HG02571 (cell line): Measurements from ENCODE around the gene NXNL1.
"Not testable (repeated sequence)": the region's sequence is repeated elsewhere in the genome, so short reads cannot be mapped to it uniquely, and the experiment has no call there.

Source experiments
- ATAC-seq: cut with Tn5 transposase; IDR thresholded peaks from one replicate; pipeline ENCODE4 v1.9.1; 2021; ENCODE audit warnings: mild to moderate bottlenecking, moderate library complexity; ENCODE audit not compliant: unreplicated experiment

The NXNL1 gene

DNA sequence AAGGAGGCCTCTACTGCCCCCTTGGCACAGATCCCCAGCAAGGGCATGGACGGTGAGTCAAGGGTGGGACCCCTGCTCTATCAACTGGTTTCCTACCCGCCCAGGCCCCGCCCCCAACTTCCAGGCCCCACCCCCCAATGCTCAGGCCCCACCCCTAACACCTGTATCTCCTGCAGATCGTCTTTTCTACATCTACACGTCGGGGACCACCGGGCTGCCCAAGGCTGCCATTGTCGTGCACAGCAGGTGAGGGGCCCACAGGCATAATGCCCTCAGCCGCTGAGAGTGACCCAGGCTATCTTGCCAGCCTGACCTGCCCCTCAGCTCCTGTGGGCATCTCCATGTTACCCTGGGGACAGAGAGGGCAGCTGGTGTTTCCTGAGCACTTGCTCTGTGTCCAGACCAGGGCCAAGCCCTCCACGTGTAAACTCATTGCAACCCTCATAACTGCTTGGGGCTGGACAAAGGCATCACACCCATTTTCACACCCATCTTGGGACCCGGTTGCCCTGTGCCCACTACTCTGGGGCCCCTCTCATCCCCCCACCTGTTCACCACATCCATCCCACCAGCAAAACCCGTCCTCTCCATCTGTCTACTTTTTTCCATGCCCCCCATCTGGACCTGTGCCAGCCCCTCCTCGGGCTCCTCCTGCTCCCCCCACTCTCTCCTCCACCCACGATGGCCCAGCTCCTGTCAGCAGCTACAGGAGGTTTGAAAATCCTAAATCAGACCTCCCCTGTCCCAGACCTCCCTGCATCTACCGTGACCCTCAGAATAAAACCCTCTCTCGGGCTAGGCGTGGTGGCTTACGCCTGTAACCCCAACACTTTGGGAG is 26.8 kb upstream of the NXNL1 start:
- ATAC-seq, result no peak

DNA sequence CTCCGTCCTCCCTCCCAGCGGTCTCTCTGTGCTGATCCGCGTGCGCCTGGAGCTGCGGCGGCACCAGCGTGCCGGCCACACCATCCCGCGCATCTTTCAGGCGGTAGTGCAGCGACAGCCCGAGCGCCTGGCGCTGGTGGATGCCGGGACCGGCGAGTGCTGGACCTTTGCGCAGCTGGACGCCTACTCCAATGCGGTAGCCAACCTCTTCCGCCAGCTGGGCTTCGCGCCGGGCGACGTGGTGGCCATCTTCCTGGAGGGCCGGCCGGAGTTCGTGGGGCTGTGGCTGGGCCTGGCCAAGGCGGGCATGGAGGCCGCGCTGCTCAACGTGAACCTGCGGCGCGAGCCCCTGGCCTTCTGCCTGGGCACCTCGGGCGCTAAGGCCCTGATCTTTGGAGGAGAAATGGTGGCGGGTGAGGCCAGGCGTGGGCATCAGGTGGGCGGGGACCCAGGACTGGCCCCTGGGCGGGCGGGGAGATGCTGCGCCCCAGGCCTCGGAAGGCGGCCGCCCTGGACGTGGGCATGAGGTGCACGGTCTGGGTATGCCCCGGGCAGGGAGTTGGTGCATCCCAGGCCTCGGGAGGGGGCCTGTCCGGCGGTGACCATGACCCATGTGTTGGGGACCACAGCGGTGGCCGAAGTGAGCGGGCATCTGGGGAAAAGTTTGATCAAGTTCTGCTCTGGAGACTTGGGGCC is 26.0 kb upstream of the NXNL1 start:
- no peak for ATAC-seq

DNA sequence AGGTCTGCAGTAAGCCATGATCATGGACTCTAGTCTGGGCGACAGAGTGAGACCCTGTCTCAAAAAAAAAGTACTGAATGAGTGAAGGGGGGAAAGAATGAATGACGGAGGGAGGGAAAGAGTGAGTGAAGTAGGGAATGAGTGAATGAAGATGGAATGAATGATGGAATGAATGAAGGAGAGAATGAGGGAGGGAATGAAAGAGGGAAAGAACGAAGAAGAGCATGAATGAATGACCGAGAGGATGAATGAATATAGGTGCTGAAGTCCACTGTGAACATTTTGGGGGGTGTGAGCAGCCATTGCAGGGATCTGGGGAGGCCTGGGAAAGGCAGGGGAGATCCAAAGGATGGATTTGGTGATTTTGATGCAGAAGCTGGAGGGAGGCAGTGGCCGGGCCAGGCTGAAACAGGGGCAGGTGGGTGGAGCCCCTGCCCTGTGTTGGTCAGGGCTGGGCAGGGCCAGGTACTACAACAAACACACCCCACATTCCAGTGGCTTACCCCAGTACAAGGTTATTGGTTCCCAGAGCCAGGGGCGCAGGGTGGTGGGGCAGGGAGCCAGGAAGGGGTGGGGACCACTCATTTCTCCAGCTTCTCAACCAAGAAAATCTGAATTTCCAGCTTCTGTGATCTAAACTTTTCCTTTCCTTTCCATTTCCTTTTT is 23.9 kb upstream of the NXNL1 start:
- ATAC-seq, result no peak

DNA sequence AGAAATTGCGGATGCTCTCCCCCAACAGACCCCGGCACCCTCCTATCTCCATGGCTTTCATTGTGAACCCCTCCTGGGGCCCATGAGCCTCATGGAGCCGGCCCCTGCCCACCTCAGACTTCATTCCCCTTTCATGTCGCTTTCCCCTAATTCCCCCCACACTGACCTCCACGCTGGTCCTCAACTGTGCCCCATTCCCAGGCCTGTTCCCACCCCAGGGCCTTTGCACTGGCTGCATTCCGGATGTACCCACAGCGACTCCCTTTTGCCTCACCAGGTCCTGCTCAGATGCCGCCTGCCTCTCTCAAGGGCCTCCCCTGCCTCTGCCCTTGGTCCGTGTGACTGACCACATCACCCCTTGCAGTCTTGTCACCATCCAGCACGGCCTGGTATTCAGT is 22.9 kb upstream of the NXNL1 start:
- no peak for ATAC-seq

DNA sequence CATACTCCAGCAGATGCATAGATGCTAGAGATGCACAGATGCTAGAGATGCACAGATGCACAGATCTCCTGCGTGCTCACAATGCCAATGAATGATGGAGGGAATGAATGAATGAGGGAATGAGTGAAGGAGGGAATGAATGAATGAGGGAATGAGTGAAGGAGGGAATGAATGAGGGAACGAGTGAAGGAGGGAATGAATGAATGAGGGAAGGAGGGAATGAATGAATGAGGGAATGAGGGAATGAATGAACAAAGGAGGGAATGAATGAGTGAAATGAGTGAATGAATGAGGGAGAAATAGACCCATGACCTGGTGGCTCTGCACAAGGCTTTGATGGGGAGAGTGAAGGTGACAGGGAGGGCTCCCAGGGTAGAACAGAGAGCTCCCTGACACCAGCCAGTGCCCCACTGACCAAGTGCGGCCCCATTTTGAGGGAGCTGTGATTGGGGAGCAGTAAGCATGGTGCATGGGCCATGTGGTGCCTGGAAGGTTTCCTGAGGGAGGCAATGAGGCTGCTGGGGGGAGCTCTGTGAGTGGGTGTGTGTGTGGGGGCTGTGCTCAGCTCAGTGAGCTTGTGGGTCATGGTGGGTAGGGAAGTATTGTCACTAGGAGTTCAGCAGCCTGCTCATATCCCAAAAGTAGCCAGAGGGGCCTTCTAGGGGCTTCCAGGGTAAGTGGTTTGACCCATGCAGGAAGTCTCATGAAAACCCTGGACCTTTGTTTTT is 22.3 kb upstream of the NXNL1 start:
- ATAC-seq, result no peak

DNA sequence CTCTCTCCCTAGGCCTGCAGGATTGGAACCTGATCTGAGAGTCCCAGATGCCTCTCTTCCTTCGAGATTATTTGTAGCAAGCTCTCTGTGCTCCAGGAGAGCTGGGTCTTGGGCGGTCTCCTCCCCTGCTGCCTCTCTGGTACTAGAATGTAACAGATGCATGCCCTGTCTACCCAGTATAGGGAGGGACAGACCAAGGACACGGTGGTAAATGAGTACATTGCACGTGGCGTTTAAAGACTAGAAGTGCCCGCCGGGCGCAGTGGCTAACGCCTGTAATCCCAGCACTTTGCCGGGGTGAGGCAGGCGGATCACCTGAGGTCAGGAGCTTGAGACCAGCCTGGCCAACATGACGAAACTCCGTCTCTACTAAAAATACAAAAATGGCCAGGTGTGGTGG is 21.3 kb upstream of the NXNL1 start:
- no peak for ATAC-seq

DNA sequence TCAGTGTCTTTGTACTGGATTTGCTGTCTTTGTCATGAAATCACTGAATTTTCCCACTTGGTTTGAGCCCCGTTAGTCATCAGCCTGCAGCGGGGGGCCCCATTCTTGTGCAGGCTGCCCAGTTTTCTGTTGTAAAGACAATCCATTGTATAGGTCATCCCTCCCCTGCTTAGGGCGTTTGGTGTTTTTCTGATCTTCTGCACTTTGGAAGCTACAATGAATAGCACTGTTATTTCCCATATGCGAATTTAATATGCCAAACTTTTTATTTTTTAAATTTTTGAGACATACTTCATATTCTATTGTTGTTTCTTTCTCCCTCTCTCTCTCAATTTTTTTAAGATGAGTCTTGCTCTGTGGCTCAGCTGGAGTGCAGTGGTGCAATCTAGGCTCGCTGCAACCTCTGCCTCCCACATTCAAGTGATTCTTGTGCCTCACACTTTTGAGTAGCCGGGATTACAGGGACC is 18.6 kb upstream of the NXNL1 start:
- no peak for ATAC-seq

DNA sequence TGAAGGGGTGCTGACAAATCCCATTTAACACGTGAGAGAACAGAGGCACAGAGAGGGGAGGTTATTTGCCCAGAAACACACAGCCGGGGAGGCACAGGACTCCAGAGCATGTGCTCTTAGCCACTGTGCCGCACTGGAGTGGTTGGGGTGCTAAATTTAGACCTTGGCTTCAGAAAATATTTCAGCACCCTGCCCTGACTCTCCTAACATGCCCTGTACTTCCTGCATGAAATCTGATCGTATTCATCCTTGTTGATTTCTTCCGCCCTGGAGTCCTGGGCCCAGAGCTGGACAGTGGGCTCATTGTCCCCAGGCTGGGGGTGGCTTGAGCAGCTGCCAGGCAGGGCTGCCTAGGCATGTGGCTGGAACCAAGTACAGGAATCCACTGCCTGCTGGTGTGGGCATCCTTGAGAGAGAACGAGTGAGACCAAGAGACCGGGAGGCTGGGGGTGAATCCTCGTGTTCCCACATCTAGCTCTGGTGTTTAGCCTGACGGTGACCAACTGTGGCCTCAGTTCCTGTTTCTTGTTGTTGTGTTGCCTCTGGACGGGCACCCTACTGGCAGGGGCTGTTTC is 14.9 kb upstream of the NXNL1 start:
- ATAC-seq, result no peak

DNA sequence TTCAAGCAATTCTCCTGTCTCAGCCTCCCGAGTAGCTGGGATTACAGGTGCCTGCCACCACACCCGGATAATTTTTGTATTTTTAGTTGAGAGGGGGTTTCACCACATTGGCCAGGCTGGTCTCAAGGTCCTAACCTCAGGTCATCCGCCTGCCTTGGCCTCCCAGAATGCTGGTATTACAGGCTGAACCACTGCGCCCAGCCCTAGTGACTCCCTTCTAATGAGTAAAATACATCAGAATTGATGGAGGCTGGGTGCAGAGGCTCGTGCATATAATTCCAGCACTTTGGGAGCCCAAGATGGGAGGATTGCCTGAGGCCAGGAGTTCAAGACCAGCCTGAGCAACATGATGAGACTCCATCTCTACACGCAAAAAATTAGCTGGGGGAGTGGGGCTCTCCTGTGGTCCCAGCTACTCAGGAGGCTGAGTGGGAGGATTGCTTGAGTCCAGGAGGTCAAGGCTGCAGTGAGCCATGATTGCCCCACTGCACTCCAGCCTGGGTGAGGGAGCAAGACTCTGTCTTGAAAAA is 14.3 kb upstream of the NXNL1 start:
- ATAC-seq, result not testable (repeated sequence)

DNA sequence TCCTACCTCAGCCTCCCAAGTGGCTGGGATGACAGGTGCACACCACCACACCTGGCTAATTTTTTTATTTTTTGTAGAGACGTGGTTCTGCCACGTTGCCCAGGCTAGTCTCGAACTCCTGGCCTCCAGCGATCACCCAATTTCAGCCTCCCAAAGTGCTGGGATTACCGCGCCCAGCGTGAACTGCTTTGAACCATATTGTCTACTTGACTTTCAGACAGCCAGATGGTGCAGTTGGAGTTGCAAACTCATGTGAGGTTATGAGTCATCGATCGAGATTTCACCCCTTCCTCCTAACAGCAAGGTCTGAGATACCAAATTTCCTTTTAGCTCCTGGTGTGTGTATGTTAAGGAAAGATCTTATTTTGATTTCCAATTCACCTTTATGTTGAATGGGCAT is 12.3 kb upstream of the NXNL1 start:
- ATAC-seq, result no peak

DNA sequence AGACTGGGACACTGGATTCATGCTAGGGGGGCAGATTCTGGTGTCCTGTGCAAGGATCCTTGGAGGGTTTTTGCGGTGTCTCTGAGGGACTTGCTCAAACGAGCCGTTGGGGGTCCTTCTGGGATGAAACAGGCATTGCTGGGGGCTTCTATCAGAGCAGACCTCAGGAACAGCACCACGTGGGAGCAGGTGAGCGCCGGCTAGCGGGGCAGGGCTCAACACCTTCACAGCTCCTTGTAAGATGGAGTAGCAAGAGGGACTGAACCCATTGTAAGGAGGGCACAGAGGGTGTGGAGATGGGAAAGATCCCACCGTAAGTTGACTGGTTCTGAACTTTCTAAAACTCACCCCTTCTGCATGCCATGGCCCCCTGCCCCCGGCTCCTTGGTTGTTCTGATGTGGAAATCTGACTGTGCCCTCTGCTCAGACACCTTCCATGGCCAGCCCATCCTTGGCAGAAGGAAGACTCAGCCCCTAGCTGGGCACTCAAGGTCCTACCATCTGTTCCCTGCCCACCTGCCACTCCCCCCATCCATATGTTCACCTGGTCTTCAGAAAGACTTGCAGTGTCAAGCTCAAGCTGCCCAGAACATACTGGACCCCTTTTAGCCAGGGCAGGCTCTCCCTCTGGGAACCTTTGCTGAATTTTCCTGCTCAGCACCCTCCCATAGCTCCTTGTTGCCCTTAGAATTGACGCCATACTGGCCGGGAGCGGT is 10.8 kb upstream of the NXNL1 start:
- no peak for ATAC-seq

DNA sequence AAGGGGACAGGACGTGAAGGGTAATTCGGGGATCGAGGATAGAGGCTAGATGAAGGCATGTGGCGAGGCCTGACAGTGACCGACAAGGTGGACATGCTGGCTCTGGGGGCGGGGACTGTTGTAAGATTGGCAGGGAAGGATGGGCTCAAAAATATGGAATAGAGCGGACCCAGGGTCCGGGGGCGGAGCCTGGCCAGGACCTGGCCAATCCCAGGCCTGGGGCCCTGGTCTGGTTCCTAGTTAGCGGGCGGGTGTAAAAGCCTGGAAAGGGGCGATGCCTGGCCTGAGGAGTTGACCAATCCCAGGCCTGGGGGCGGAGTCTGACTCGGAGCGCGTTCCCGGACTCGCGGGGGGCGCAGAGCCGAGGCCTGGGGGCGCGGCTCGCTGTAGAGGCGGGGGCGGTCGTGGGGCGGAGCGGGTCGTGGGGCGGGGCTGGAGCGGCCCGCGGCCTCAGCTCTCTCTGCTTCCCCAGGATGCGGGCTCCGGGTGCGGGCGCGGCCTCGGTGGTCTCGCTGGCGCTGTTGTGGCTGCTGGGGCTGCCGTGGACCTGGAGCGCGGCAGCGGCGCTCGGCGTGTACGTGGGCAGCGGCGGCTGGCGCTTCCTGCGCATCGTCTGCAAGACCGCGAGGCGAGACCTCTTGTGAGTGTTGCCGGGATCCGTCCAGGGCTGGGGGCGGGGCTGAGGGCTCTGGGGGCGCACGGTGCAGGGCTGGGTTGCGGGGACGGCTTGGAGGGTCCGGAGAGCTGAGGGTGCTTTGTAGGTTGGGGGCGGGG is 9.5 kb upstream of the NXNL1 start, which contains the start of gene SLC27A1:
SLC27A1 (plus strand) TSS at position 457 of the 774 bp plus-strand sequence; CDS start at position 474, 17 bp downstream.
- ATAC-seq, result peak; percentile 72

DNA sequence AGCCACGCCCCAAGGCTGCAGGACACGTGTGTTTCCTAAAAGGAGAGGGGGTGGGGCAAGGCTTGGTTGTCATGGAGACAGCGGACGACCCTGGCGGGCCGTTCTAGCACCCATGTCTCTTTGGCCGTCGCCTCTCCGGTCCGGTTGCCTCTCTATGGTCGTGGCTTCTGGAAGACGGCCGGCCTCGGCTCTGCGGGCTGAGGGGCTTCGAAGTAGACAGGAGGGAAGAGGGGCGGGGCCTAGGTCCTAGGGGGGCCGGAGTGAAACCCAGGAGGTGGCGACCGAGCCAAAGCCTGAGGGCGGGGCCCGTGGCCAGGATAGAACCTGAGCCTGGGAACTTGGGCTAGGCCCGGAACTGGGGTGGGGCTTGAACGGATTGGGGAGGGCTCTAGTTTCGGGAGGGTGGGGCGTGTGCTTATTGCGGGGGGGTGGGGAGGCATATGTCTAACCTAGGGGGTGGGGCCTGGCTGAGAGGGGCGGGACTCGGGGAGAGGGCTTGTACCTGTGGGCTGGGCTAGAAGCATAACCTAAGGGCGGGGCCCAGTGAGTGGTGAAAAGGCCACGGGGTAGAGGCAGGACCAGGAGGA is 8.8 kb upstream of the NXNL1 start:
- peak; percentile 50 for ATAC-seq

DNA sequence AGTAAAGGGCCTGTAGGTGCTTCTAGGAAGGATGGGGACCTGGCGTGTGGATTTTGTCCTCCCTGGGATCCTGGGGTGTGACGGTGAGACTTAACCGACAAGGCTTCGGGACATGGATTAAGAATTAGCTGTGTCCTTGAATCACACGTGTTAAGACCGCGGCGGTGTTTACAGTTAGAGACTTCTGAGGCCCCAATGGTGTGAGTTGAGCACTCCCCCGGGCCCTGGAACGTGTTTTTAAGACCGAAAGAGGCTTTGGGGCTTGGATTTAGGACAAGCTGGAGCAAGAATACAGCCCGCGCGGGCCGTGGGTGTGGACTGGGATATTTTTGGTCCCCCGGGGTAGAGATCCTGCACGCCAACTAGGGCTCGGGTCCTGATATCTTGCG is 8.4 kb upstream of the NXNL1 start:
- no peak for ATAC-seq

DNA sequence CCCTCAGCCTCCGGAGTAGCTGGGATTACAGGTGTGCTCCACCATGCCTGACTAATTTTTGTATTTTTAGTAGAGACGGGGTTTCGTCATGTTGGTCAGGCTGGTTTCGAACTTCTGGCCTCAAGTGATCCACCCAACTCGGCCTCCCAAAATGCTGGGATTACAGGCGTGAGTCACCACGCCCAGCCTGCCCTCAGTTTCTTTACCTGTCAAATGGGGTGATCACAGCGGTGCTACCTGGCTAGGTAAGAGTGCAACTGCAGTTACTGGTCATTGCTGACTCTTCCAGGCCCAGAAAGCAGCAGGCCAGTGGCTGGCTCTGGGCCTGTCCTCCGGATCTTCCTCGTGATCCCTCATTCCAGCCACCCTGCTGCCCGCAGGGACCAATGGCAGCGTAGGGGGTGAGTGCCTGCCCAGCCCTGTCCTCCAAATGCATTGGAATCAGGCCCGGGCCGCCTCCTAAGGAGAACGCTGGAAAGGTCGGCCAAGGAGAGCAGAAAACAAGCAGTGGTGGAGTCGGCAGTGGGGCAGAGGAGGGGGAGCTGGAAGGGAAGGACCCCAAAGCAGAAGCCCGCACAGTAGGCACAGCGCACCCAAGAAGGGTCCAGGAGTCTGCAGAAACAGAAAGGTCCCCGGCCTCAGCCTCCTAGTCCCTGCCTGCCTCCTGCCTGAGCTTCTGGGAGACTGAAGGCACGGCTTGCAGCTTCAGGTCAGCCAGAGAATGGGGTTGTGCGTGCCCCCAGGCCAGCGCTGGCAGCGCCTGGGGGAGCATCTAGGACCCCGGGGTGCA is 7.8 kb upstream of the NXNL1 start:
- no peak for ATAC-seq

DNA sequence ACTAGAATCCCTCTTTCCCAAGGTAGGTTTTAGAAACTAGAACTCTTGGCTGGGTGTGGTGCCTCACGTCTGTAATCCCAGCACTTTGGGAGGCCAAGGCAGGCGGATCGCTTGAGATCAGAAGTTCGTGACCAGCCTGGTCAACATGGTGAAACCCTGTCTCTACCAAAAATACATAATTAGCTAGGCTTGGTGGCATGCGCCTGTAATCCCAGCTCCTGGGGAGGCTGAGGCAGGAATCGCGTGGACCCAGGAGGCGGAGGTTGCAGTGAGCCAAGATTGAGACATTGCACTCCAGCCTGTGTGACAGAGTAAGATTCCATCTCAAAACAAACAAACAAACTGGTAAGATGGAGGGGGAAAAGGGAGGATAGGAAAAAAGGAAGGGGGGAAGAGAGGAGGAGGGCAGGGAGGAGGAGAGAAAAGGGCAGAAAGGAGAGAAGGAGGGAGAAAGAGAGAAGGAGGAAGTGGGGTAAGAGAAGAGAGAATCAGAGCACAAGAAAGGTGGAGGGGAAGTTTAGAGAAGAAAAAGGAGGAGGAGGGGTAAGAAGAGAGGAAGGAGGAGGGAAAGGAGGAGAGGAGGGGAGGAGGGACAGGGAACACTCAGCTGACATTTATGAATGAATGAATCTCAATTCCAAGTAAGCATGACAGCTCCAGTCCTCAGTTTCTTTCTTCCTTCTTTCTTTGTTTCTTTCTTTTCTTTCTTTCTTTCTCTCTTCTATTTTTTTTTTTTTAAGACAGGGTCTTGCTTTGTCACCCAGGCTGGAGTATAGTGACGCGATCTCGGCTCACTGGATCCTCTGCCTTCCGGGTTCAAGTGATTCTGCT is 7.0 kb upstream of the NXNL1 start:
- no peak for ATAC-seq

DNA sequence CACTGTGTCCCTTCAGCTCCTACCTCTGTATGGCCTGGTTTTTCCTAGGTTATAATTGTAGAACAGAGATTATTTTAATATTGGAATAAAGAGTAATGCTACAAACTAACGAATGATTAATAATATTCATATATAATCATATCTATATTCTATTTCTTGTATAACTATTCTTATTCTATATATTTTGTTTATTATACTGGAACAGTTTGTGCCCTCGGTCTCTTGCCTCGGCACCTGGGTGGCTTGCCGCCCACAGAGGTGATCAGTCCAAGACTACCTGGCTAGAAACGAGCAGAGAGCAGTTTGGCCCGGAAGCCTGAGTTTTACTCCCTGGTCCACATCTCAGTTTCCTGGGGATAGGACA is 5.7 kb upstream of the NXNL1 start:
- ATAC-seq, result no peak
